ENCODE results near the gene ZSCAN26. TPM values are rescaled to one million over a fixed set of nuclear protein-coding genes. Genes with fewer than 3 reads are reported as not detected.
"Not testable (repeated sequence)": the region's sequence is repeated elsewhere in the genome, so short reads cannot be mapped to it uniquely, and the experiment has no call there.

ZSCAN26 gene
- total RNA-seq, 4 donors from 2014 or later = 15.1 to 28.2 (median 24.1) TPM

GRCh38 chr6:28311139-28311823 lies 44.3 kb downstream of the ZSCAN26 start:
- H3K4me1 ChIP-seq = no peaks in the 10 kb centered on the region
- 88% methylated on average over 9 of the region's 9 CpGs for WGBS
- no peak overlapping the region for H3K27ac ChIP-seq (replicated peaks in 1 of 4)
- H3K9me3 ChIP-seq = peaks cover 0 to 20% (median 10%) of the 10 kb centered on the region in 4 donors
- peaks cover 0 to 9% (median 4%) of the 10 kb centered on the region in 4 donors for H3K36me3 ChIP-seq
- H3K27me3 ChIP-seq = no peaks in the 10 kb centered on the region
- intact Hi-C loops (cut with DNase I) = no loop called here
- no peak for TF ChIP-seq EP300 (IDR thresholded peaks at IDR 0.05)
- TF ChIP-seq CTCF (IDR thresholded peaks at IDR 0.05) = no peak
- no peak for TF ChIP-seq POLR2AphosphoS5 (IDR thresholded peaks at IDR 0.05)
- TF ChIP-seq POLR2A (IDR thresholded peaks at IDR 0.05; ENCODE audit: low read depth) = no peak
- DNase-seq (ENCODE audit: extremely low spot score) = no peak
- no peak overlapping the region for H3K4me3 ChIP-seq

- no peak for DNase-seq (ENCODE audit: extremely low spot score)
- intact Hi-C loops (cut with DNase I) = no loop called here
- H3K9me3 ChIP-seq = peaks cover 0 to 9% (median 2%) of the 10 kb centered on the region in 4 donors
- peaks cover 0 to 9% (median 4%) of the 10 kb centered on the region in 4 donors for H3K36me3 ChIP-seq
- H3K27ac ChIP-seq (replicated peaks in 1 of 4) = no peak overlapping the region
- TF ChIP-seq EP300 (IDR thresholded peaks at IDR 0.05) (no peak), POLR2AphosphoS5 (IDR thresholded peaks at IDR 0.05) (no peak), POLR2A (IDR thresholded peaks at IDR 0.05; ENCODE audit: low read depth) (no peak), CTCF (IDR thresholded peaks at IDR 0.05) (no peak)
- no peak overlapping the region for H3K4me3 ChIP-seq
- 89% methylated on average over 11 of the region's 23 CpGs for WGBS
- H3K27me3 ChIP-seq = no peaks in the 10 kb centered on the region
- no peaks in the 10 kb centered on the region for H3K4me1 ChIP-seq
These were observed 46.0 kb downstream of the ZSCAN26 start for GRCh38 chr6:28312939-28313338.

- Histone ChIP-seq H3K27me3 (no peaks in the 10 kb centered on the region), H3K4me1 (no peaks in the 10 kb centered on the region), H3K9me3 (peaks cover 0 to 3% (median 1%) of the 10 kb centered on the region in 4 donors), H3K27ac (replicated peaks in 1 of 4) (no peak overlapping the region), H3K36me3 (peaks cover 0 to 9% (median 4%) of the 10 kb centered on the region in 4 donors), H3K4me3 (no peak overlapping the region)
- no peak for DNase-seq (ENCODE audit: extremely low spot score)
- WGBS = 75% methylated on average over 3 of the region's 3 CpGs
- intact Hi-C loops (cut with DNase I) = no loop called here
- no peak for TF ChIP-seq POLR2AphosphoS5 (IDR thresholded peaks at IDR 0.05)
- no peak for TF ChIP-seq EP300 (IDR thresholded peaks at IDR 0.05)
- no peak for TF ChIP-seq POLR2A (IDR thresholded peaks at IDR 0.05; ENCODE audit: low read depth)
- TF ChIP-seq CTCF (IDR thresholded peaks at IDR 0.05) = no peak
These were observed 48.7 kb downstream of the ZSCAN26 start for GRCh38 chr6:28315628-28316027.

- not testable (repeated sequence) for H3K4me3 ChIP-seq; DNase-seq (ENCODE audit: extremely low spot score)
These were observed 50.9 kb downstream of the ZSCAN26 start for GRCh38 chr6:28317866-28318265.

GRCh38 chr6:28322661-28323060 lies 55.7 kb downstream of the ZSCAN26 start:
- Histone ChIP-seq H3K27ac (replicated peaks in 1 of 4) (no peak overlapping the region), H3K4me3 (no peak overlapping the region), H3K27me3 (no peaks in the 10 kb centered on the region), H3K4me1 (no peaks in the 10 kb centered on the region), H3K36me3 (peaks cover 26 to 48% (median 44%) of the 10 kb centered on the region in 4 donors), H3K9me3 (peaks cover 3 to 35% (median 27%) of the 10 kb centered on the region in 4 donors)
- no peak for DNase-seq (ENCODE audit: extremely low spot score)
- TF ChIP-seq POLR2AphosphoS5 (IDR thresholded peaks at IDR 0.05) = no peak
- TF ChIP-seq POLR2A (IDR thresholded peaks at IDR 0.05; ENCODE audit: low read depth) = no peak
- no peak for TF ChIP-seq CTCF (IDR thresholded peaks at IDR 0.05)
- TF ChIP-seq EP300 (IDR thresholded peaks at IDR 0.05) = no peak
- intact Hi-C loops (cut with DNase I) = no loop called here
- WGBS = 98% methylated on average over 3 of the region's 3 CpGs

More at GRCh38 chr6:28317866-28318265, 50.9 kb downstream of the ZSCAN26 start:
- H3K4me1 ChIP-seq; H3K9me3 ChIP-seq; intact Hi-C loops (cut with DNase I); H3K27me3 ChIP-seq; H3K27ac ChIP-seq (replicated peaks in 1 of 4): not testable (repeated sequence)
- WGBS = 95% methylated on average over 8 of the region's 8 CpGs
- peaks cover 0 to 10% (median 4%) of the 10 kb centered on the region in 4 donors for H3K36me3 ChIP-seq
